ENCODE measurements around the gene DNAH3. TPM values are rescaled to one million over a fixed set of nuclear protein-coding genes. Genes with fewer than 3 reads are reported as not detected.
A peak's percentile ranks its signal among the peaks of the same experiment; 100 is the strongest.
"Not testable (repeated sequence)": the region's sequence is repeated elsewhere in the genome, so short reads cannot be mapped to it uniquely, and the experiment has no call there.

Gene DNAH3
- total RNA-seq, 4 donors from 2014 or later = 0.13 to 0.15 TPM; not detected in 2

DNA sequence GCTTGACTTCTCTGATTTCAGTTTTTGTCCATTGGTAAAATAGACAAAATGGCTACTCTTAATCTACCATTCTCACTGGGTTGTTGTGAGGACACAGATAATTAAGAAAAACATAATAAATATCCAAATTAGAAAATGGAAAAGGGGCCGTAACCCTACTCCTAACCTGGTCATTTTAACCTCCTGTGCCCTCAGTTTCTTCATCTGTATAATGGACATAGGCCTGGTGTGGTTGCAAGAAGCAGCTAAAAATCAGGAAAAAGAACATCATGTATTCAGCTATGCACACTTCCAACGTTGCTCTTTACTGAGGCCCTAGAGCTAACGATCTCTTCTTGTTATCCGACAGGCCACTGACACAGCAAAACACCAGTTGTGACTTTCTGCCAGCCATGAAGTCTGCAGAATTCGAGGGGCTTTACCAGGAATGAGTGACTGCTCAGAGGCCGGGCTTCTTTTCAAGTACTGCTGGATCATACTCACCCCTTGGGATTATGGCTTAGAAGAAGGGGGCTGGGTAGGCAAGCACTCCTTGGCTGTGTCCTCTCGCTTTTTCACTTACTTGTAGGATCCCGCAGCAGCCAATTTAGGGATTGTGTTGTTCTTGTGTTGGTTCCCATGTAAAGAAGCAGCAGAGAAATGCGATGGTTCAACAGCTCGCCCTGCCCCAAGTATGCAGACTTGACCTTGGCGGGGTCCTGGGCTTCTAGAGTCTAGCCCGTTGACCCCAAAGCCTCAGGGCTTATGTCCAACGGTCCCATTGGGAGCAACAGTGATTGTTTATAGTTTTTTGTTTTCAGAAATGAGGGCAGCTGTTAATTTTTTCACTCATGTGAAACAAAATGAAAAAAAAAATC, 28.7 kb upstream of the DNAH3 start:
- H3K9me3 ChIP-seq = no peaks in the 10 kb centered on the region

DNA sequence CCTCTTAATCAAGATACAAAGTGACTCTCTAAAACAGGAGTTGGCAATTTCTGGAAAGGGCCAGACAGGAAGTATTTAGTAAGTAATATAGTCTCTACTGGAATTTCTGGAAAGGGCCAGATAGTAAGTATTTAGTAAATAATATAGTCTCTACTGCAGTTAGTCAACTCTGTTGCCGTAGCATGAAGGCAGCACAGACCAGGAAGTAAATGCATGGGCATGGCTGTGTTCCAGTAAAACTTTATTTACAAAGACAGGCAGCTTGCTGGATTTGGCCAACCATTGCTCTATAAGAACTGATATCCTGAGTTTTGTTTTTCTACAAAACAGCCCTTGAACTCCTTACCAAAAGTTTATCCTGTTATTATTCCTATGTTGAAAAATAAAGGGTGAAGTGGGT, 24.8 kb upstream of the DNAH3 start:
- 83 to 91% methylated on average over 1 of the region's 1 CpG for WGBS, 2 donors (ENCODE audit: low coverage in 1 of 2)
- peaks cover 10 to 100% of the 10 kb centered on the region in 2 donors for H3K36me3 ChIP-seq

More for the DNA sequence above, 28.7 kb upstream of the DNAH3 start:
- H3K27me3 ChIP-seq = no peaks in the 10 kb centered on the region
- WGBS, 2 donors (ENCODE audit: low coverage in 1 of 2) = 69 to 90% methylated on average over 2 to 11 of the region's 13 CpGs
- H3K4me3 ChIP-seq = no peak overlapping the region
- no peak for ATAC-seq
- H3K27ac ChIP-seq = peak overlapping the region in 1 of 4 donors; percentile 7
- TF ChIP-seq EP300 (IDR thresholded peaks at IDR 0.05) (no peak), POLR2A (IDR thresholded peaks at IDR 0.05) (no peak), POLR2AphosphoS5 (IDR thresholded peaks at IDR 0.05) (no peak)
- TF ChIP-seq, protein P1, sequence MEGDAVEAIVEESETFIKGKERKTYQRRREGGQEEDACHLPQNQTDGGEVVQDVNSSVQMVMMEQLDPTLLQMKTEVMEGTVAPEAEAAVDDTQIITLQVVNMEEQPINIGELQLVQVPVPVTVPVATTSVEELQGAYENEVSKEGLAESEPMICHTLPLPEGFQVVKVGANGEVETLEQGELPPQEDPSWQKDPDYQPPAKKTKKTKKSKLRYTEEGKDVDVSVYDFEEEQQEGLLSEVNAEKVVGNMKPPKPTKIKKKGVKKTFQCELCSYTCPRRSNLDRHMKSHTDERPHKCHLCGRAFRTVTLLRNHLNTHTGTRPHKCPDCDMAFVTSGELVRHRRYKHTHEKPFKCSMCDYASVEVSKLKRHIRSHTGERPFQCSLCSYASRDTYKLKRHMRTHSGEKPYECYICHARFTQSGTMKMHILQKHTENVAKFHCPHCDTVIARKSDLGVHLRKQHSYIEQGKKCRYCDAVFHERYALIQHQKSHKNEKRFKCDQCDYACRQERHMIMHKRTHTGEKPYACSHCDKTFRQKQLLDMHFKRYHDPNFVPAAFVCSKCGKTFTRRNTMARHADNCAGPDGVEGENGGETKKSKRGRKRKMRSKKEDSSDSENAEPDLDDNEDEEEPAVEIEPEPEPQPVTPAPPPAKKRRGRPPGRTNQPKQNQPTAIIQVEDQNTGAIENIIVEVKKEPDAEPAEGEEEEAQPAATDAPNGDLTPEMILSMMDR (IDR thresholded peaks at IDR 0.05) = no peak
- H3K36me3 ChIP-seq = peaks cover 10 to 92% of the 10 kb centered on the region in 2 donors
- H3K4me1 ChIP-seq = no peaks in the 10 kb centered on the region

DNA sequence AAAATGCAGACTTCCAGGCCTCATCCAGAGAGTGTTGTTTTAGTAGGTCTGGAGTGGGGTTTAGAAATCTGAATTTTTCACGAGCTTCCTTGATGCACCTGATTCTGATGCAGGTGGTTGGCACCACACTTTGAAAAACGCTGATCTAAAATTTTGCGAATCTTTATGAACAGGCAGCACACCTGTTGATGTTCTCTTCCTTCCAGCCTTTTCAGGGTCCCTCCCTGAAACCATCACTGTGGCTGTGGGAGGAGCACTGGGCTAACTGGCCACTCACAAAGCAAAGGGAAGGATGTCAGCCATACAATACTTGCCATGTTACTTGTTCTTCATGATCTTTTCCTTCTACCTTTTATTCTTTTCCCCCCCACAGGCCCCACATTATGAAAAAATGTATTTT, 22.0 kb upstream of the DNAH3 start:
- TF ChIP-seq POLR2A (IDR thresholded peaks at IDR 0.05) = no peak
- no peak for TF ChIP-seq POLR2AphosphoS5 (IDR thresholded peaks at IDR 0.05)
- TF ChIP-seq, protein P1 (IDR thresholded peaks at IDR 0.05) = no peak
- TF ChIP-seq EP300 (IDR thresholded peaks at IDR 0.05) = no peak

More for the DNA sequence above, 24.8 kb upstream of the DNAH3 start:
- no peak for TF ChIP-seq EP300 (IDR thresholded peaks at IDR 0.05)
- no peak for TF ChIP-seq POLR2A (IDR thresholded peaks at IDR 0.05)
- no peak for TF ChIP-seq POLR2AphosphoS5 (IDR thresholded peaks at IDR 0.05)
- TF ChIP-seq, protein P1 (IDR thresholded peaks at IDR 0.05) = no peak
- H3K9me3 ChIP-seq = no peaks in the 10 kb centered on the region
- ATAC-seq = no peak
- no peaks in the 10 kb centered on the region for H3K27me3 ChIP-seq
- no peaks in the 10 kb centered on the region for H3K4me1 ChIP-seq
- H3K4me3 ChIP-seq = no peak overlapping the region
- no peak overlapping the region for H3K27ac ChIP-seq

DNA sequence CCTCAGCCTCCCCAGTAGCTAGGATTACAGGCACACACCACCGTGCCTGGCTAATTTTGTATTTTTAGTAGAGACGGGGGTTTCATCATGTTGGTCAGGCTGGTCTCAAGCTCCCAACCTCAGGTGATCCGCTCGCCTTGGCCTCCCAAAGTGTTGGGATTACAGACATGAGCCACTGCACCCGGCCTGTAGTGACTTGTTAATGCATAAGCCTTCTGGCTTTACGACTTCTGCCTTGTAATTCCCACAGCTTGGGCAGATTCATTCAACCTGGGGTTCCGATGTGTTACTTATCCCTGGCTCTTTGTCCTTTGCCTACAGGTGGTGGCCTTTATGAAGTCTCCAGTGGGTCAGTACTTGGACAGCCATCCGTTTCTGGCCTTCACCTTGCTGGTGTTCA, 19.5 kb upstream of the DNAH3 start:
- H3K36me3 ChIP-seq = peaks cover under 1 to 83% of the 10 kb centered on the region in 2 donors
- WGBS, 2 donors (ENCODE audit: low coverage in 1 of 2) = 94 to 98% methylated on average over 3 to 7 of the region's 8 CpGs
- H3K4me3 ChIP-seq, H3K27ac ChIP-seq, ATAC-seq, H3K27me3 ChIP-seq, H3K9me3 ChIP-seq: not testable (repeated sequence)
- peaks cover 0 to 34% (median 0%) of the 10 kb centered on the region in 3 donors for H3K4me1 ChIP-seq

More for the DNA sequence above, 22.0 kb upstream of the DNAH3 start:
- peaks cover 0 to 19% (median 0%) of the 10 kb centered on the region in 3 donors for H3K4me1 ChIP-seq
- H3K36me3 ChIP-seq = peaks cover 3 to 85% of the 10 kb centered on the region in 2 donors
- ATAC-seq = no peak
- WGBS, 2 donors (ENCODE audit: low coverage in 1 of 2) = 79 to 100% methylated on average over 3 of the region's 3 CpGs
- H3K27ac ChIP-seq = no peak overlapping the region
- H3K9me3 ChIP-seq = no peaks in the 10 kb centered on the region
- no peaks in the 10 kb centered on the region for H3K27me3 ChIP-seq
- no peak overlapping the region for H3K4me3 ChIP-seq

DNA sequence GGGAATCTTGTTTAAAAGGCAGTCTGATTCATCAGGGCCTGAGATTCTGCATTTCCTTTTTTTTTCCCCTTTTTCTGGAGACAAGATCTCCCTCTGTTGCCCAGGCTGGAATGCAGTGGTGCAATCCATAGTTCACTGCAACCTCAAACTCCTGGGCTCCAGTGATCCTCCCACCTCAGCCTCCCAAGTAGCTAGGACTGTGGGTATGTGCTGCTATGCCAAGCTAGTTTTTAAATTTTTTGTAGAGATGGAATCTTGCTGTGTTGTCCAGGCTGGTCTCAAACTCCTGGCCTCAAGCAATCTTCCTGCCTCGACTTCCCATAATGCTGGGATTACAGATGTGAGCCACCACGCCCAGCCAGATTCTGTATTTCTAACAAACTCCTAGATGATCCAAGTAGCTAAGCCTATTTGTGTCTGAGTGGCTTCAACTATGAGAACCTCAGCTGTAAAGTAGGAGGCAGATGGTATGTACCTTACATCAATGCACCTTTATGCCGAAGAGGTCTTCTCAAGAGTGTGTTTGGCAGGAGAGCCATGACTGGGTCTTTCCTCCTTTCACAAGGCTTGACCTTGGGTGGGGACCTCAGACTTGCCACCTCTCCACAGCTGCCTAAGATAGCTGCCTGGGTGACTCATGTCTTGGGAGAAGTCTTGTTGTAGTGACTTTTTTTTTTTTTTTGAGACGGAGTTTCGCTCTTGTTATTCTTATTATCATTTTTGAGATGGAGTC, 18.8 kb upstream of the DNAH3 start:
- H3K36me3 ChIP-seq = peaks cover 0 to 83% of the 10 kb centered on the region in 2 donors
- WGBS, 2 donors (ENCODE audit: low coverage in 1 of 2) = 89 to 100% methylated on average over 3 to 4 of the region's 5 CpGs
- ATAC-seq = no peak
- H3K27me3 ChIP-seq = no peaks in the 10 kb centered on the region
- no peak overlapping the region for H3K4me3 ChIP-seq
- H3K9me3 ChIP-seq = no peaks in the 10 kb centered on the region
- H3K27ac ChIP-seq = no peak overlapping the region
- peaks cover 0 to 41% (median 4%) of the 10 kb centered on the region in 3 donors for H3K4me1 ChIP-seq
- TF ChIP-seq, protein P1 (IDR thresholded peaks at IDR 0.05) = no peak
- TF ChIP-seq POLR2AphosphoS5 (IDR thresholded peaks at IDR 0.05) = no peak
- TF ChIP-seq POLR2A (IDR thresholded peaks at IDR 0.05) = no peak
- no peak for TF ChIP-seq EP300 (IDR thresholded peaks at IDR 0.05)
